HEK293 (cell line): ENCODE data around the gene TM4SF5.

ENCODE experiments used
- CTCF ChIA-PET: fragments of 350-600 bp; formaldehyde crosslinking; extraction: SDS; loops from one replicate; lab custom pipeline; 2021; ENCODE audit warnings: antibody characterized with exemption; lab: Yijun Ruan, JAX
- POLR2A ChIA-PET: fragments of 300-600 bp; formaldehyde crosslinking; extraction: SDS; loops from one replicate; lab custom pipeline; 2020; ENCODE audit warnings: antibody characterized with exemption, inconsistent platforms; lab: Yijun Ruan, JAX
- H3K27ac ChIP-seq: fragments of 200-500 bp; sonication (Bioruptor generic); 2 replicates; pipeline ENCODE4 v1.5.1; 2014; ENCODE audit warnings: low read depth, low read length, control low read depth, inconsistent platforms; ENCODE audit errors: extremely low read depth
- H3K36me3 ChIP-seq, 2 experiments: fragments of 200-500 bp in 1 of 2; sonication (Bioruptor generic) in 1 of 2; 1 replicate in 1 of 2; 2 replicates in 1 of 2; pipeline ENCODE4 v1.5.1; 2014 to 2017; ENCODE audit warnings: inconsistent platforms in 2 of 2, low read length in 2 of 2; ENCODE audit not compliant: control insufficient read depth in 2 of 2, insufficient read depth in 1 of 2
- H3K4me1 ChIP-seq: fragments of 200-500 bp; sonication (Bioruptor generic); 2 replicates; pipeline ENCODE4 v1.5.1; 2014; ENCODE audit warnings: mild to moderate bottlenecking, low read length, inconsistent platforms; ENCODE audit not compliant: control insufficient read depth, insufficient read depth
- H3K4me3 ChIP-seq: 2 replicates; pipeline ENCODE4 v1.5.1; 2011; ENCODE audit warnings: low read depth, mild to moderate bottlenecking, control low read depth, low read length, moderate library complexity
- H3K9me3 ChIP-seq: fragments of 200-500 bp; sonication (Bioruptor generic); 2 replicates; pipeline ENCODE4 v1.5.1; 2014; ENCODE audit warnings: low read depth, low read length, inconsistent platforms; ENCODE audit not compliant: control insufficient read depth, insufficient read depth
- BCL11A ChIP-seq: fragments of 450-650 bp; formaldehyde crosslinking; IDR thresholded peaks from 2 replicates; pipeline ENCODE4 v1.5.1; 2016; ENCODE audit warnings: low read depth, missing biosample characterization, missing genetic modification characterization
- BCL11B ChIP-seq: fragments of 450-650 bp; formaldehyde crosslinking; IDR thresholded peaks from 2 replicates; pipeline ENCODE4 v1.5.1; 2016; ENCODE audit warnings: low read depth, missing biosample characterization, missing genetic modification characterization
- KLF16 ChIP-seq: fragments of 450-650 bp; formaldehyde crosslinking; IDR thresholded peaks from 2 replicates; pipeline ENCODE4 v1.5.1; 2017; ENCODE audit warnings: missing biosample characterization, missing genetic modification characterization
- MZF1 ChIP-seq: fragments of 450-650 bp; formaldehyde crosslinking; IDR thresholded peaks from 2 replicates; pipeline ENCODE4 v1.5.1; 2017; ENCODE audit warnings: missing biosample characterization, missing genetic modification characterization, borderline replicate concordance
- REPIN1 ChIP-seq: fragments of 450-650 bp; formaldehyde crosslinking; IDR thresholded peaks from 2 replicates; pipeline ENCODE4 v1.5.1; 2017; ENCODE audit warnings: missing biosample characterization, missing genetic modification characterization, low read depth
- SP2 ChIP-seq: fragments of 450-650 bp; formaldehyde crosslinking; IDR thresholded peaks from 2 replicates; pipeline ENCODE4 v1.5.1; 2016; ENCODE audit warnings: missing biosample characterization, missing genetic modification characterization
- WT1 ChIP-seq: fragments of 450-650 bp; formaldehyde crosslinking; IDR thresholded peaks from 2 replicates; pipeline ENCODE4 v1.5.1; 2016; ENCODE audit warnings: missing biosample characterization, missing genetic modification characterization
- YY1 ChIP-seq: fragments of 450-650 bp; formaldehyde crosslinking; IDR thresholded peaks from 2 replicates; pipeline ENCODE4 v1.5.1; 2018; ENCODE audit warnings: missing biosample characterization, missing genetic modification characterization
- ZNF26 ChIP-seq: fragments of 450-650 bp; formaldehyde crosslinking; IDR thresholded peaks from 2 replicates; pipeline ENCODE4 v1.5.1; 2016; ENCODE audit warnings: missing biosample characterization, missing genetic modification characterization
- ZNF274 ChIP-seq, 2 experiments: fragments of 200-500 bp in 1 of 2; fragments of 450-650 bp in 1 of 2; sonication (Bioruptor generic) in 1 of 2; formaldehyde crosslinking in 1 of 2; IDR thresholded peaks; 2 replicates each; pipeline versions ENCODE4 v1.5.1 to v1.6.1; 2014 to 2016; ENCODE audit warnings: borderline replicate concordance in 1 of 2, inconsistent platforms in 1 of 2, low read length in 1 of 2, missing biosample characterization in 1 of 2, missing genetic modification characterization in 1 of 2
- ZNF311 ChIP-seq: fragments of 450-650 bp; formaldehyde crosslinking; IDR thresholded peaks from 2 replicates; pipeline ENCODE4 v1.5.1; 2017; ENCODE audit warnings: missing biosample characterization, missing genetic modification characterization, borderline replicate concordance
- ZNF324 ChIP-seq: fragments of 450-650 bp; formaldehyde crosslinking; IDR thresholded peaks from 2 replicates; pipeline ENCODE4 v1.5.1; 2016; ENCODE audit warnings: missing biosample characterization, missing genetic modification characterization
- ZNF350 ChIP-seq: fragments of 450-650 bp; formaldehyde crosslinking; IDR thresholded peaks from 2 replicates; pipeline ENCODE4 v1.5.0; 2017; ENCODE audit warnings: missing biosample characterization, mild to moderate bottlenecking, missing genetic modification characterization
- ZNF366 ChIP-seq: fragments of 450-650 bp; formaldehyde crosslinking; conservative IDR thresholded peaks from 2 replicates; pipeline ENCODE4 v1.5.1; 2016; ENCODE audit warnings: missing biosample characterization, missing genetic modification characterization
- ZNF514 ChIP-seq: fragments of 450-650 bp; formaldehyde crosslinking; IDR thresholded peaks from 2 replicates; pipeline ENCODE4 v1.5.1; 2016; ENCODE audit warnings: missing biosample characterization, missing genetic modification characterization
- ZNF549 ChIP-seq: fragments of 450-650 bp; IDR thresholded peaks from 2 replicates; pipeline ENCODE4 v1.5.1; 2018; ENCODE audit warnings: missing biosample characterization, missing genetic modification characterization, mild to moderate bottlenecking, inconsistent platforms, moderate library complexity
- ZNF555 ChIP-seq: fragments of 450-650 bp; formaldehyde crosslinking; conservative IDR thresholded peaks from 2 replicates; pipeline ENCODE4 v1.5.1; 2017; ENCODE audit warnings: missing biosample characterization, mild to moderate bottlenecking, missing genetic modification characterization, inconsistent platforms
- ZNF558 ChIP-seq: fragments of 450-650 bp; formaldehyde crosslinking; IDR thresholded peaks from 2 replicates; pipeline ENCODE4 v1.5.1; 2016; ENCODE audit warnings: missing biosample characterization, missing genetic modification characterization
- ZNF571 ChIP-seq: fragments of 450-650 bp; formaldehyde crosslinking; IDR thresholded peaks from 2 replicates; pipeline ENCODE4 v1.5.0; 2017; ENCODE audit warnings: missing biosample characterization, missing genetic modification characterization
- ZNF639 ChIP-seq: fragments of 450-650 bp; formaldehyde crosslinking; IDR thresholded peaks from 2 replicates; pipeline ENCODE4 v1.5.1; 2016; ENCODE audit warnings: missing biosample characterization, missing genetic modification characterization
- ZNF670 ChIP-seq: fragments of 450-650 bp; formaldehyde crosslinking; IDR thresholded peaks from 2 replicates; pipeline ENCODE4 v1.5.1; 2016; ENCODE audit warnings: missing biosample characterization, missing genetic modification characterization, low read depth
- ZNF76 ChIP-seq: fragments of 450-650 bp; formaldehyde crosslinking; IDR thresholded peaks from 2 replicates; pipeline ENCODE4; 2016; ENCODE audit warnings: low read depth, missing biosample characterization, missing genetic modification characterization, borderline replicate concordance
- ZSCAN30 ChIP-seq: fragments of 450-650 bp; IDR thresholded peaks from 2 replicates; pipeline ENCODE4 v1.5.1; 2018; ENCODE audit warnings: missing biosample characterization, mild to moderate bottlenecking, missing genetic modification characterization, moderate library complexity
- ZXDB ChIP-seq: fragments of 450-650 bp; formaldehyde crosslinking; IDR thresholded peaks from 2 replicates; pipeline ENCODE4 v1.5.1; 2016; ENCODE audit warnings: missing biosample characterization, missing genetic modification characterization
- TF ChIP-seq, protein P1 (sequence below): fragments of 450-650 bp; formaldehyde crosslinking; IDR thresholded peaks from 2 replicates; pipeline ENCODE4 v1.5.1; 2017; ENCODE audit warnings: missing biosample characterization, missing genetic modification characterization
- TF ChIP-seq, protein P2 (sequence below): fragments of 450-650 bp; formaldehyde crosslinking; IDR thresholded peaks from 2 replicates; pipeline ENCODE4; 2016; ENCODE audit warnings: missing biosample characterization, missing genetic modification characterization

The TM4SF5 gene

DNA sequence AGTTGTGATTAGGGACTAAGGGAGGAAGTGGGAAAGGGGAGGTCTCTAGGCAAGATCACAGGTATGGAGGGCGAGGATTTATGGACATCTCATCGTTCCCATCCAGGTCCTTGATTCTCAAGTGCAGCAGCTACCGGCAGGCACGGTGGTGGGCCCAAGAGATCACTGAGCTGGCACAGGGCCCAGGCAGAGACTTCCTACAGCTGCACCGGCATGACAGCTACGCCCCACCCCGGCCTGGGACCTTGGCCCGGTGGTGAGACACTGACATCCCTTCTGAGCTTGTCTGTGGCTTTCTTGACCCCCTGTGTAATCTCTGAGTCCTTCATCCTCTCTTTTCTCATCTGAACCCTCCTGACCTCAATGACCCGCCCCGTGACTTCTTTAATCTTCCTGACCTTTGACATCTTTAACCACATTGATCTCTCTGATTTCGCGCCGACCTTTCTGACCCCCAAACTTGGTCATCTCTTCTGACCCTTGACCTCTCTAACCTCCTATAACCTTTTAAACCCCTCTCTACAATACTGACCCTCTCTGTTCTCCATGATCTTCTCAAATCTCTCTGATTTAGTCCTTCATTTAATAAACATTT is 39.1 kb downstream of the TM4SF5 start:
- ChIA-PET POLR2A (interaction anchor here (1.2 kb wide), 1 partner anchor 21 kb away, joined by 4 read pairs; no protein-coding TSS in a partner anchor), CTCF (interaction anchor here (0.6 to 1.2 kb wide), 2 partner anchors 18 to 21 kb away, joined by 5 to 6 read pairs; no protein-coding TSS in a partner anchor)
- H3K4me1 ChIP-seq = no peaks in the 10 kb centered on the region
- H3K36me3 ChIP-seq = peaks cover 0 to 43% of the 10 kb centered on the region in 2 experiments; a peak in 2 of 3 replicates
- no peaks in the 10 kb centered on the region for H3K9me3 ChIP-seq
- H3K4me3 ChIP-seq = no peak overlapping the region
- H3K27ac ChIP-seq = no peak overlapping the region
- no peak for TF ChIP-seq ZSCAN30 (tag by site-specific recombination)
- TF ChIP-seq ZNF26 (tag by site-specific recombination) = no peak
- TF ChIP-seq BCL11B (tag by site-specific recombination) = peak; percentile 98
- TF ChIP-seq ZNF324 (tag by site-specific recombination) = no peak
- no peak for TF ChIP-seq ZNF571 (tag by site-specific recombination)
- TF ChIP-seq, protein P1, sequence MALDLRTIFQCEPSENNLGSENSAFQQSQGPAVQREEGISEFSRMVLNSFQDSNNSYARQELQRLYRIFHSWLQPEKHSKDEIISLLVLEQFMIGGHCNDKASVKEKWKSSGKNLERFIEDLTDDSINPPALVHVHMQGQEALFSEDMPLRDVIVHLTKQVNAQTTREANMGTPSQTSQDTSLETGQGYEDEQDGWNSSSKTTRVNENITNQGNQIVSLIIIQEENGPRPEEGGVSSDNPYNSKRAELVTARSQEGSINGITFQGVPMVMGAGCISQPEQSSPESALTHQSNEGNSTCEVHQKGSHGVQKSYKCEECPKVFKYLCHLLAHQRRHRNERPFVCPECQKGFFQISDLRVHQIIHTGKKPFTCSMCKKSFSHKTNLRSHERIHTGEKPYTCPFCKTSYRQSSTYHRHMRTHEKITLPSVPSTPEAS = no peak
- no peak for TF ChIP-seq ZXDB (tag by site-specific recombination)
- TF ChIP-seq MZF1 (tag by site-specific recombination) = no peak
- TF ChIP-seq ZNF558 (tag by site-specific recombination) = no peak
- no peak for TF ChIP-seq KLF16 (tag by site-specific recombination)
- peak; percentile 96 for TF ChIP-seq BCL11A (tag by site-specific recombination)
- TF ChIP-seq ZNF366 (tag by site-specific recombination) = no peak

- CTCF ChIA-PET = interaction anchor here (0.6 kb wide), 2 partner anchors 18 to 223 kb away, joined by 5 read pairs; no protein-coding TSS in a partner anchor
- Histone ChIP-seq H3K9me3 (no peaks in the 10 kb centered on the region), H3K4me1 (no peaks in the 10 kb centered on the region), H3K36me3 (peaks cover 0 to 49% of the 10 kb centered on the region in 2 experiments; a peak in 2 of 3 replicates), H3K4me3 (no peak overlapping the region), H3K27ac (peak overlapping the region; percentile 16; the same call in 1 of the 2 replicates)
- POLR2A ChIA-PET = no interaction called here
- TF ChIP-seq ZNF549 (tag by site-specific recombination) (no peak), ZNF555 (no peak), YY1 (tag by site-specific recombination) (no peak), SP2 (tag by site-specific recombination) (no peak), REPIN1 (no peak), WT1 (tag by site-specific recombination) (no peak), ZNF514 (no peak), ZNF670 (tag by site-specific recombination) (no peak), ZNF26 (tag by site-specific recombination) (no peak), ZNF76 (no peak), ZNF350 (tag by site-specific recombination) (no peak), ZNF274 (IDR thresholded peaks at IDR 0.05; ENCODE audit: low read length) (no peak), ZNF274 (tag by site-specific recombination; IDR thresholded peaks at IDR 0.05; ENCODE audit: borderline replicate concordance) (no peak), ZNF639 (tag by site-specific recombination) (no peak), ZNF311 (no peak)
- TF ChIP-seq, protein P2, sequence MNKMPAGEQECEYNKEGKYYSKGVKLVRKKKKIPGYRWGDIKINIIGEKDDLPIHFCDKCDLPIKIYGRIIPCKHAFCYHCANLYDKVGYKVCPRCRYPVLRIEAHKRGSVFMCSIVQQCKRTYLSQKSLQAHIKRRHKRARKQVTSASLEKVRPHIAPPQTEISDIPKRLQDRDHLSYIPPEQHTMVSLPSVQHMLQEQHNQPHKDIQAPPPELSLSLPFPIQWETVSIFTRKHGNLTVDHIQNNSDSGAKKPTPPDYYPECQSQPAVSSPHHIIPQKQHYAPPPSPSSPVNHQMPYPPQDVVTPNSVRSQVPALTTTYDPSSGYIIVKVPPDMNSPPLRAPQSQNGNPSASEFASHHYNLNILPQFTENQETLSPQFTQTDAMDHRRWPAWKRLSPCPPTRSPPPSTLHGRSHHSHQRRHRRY (tag by site-specific recombination) = no peak
These were observed 39.8 kb downstream of the TM4SF5 start for GRCh38 chr17:4811471-4811870.
